NT2/D1 (cell line): ENCODE results near the gene PPIL1.

Experiments used
- SUZ12 ChIP-seq: IDR thresholded peaks from 2 replicates; pipeline ENCODE4 v1.6.1; 2011; ENCODE audit not compliant: insufficient read length, insufficient read depth; ENCODE audit errors: extremely low read depth
- YY1 ChIP-seq: IDR thresholded peaks from 2 replicates; pipeline ENCODE4 v1.6.1; 2011; ENCODE audit not compliant: insufficient read length, insufficient read depth

DNA sequence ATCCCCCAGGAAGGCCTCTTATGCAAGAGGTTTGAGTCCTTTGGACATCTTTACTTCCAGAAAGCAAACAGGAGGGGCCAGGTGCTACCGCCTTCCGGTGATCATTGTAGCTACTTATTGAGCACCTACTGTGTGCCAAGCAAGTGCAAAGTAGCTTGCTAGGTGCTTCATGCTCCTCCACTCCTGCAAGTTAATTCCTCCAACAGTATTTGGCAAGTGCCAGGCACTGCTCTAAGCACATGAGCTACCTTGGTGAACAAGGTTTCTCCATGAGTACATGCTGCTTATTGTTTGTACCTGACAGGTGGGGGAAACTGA lies 37.6 kb downstream of the PPIL1 start:
- TF ChIP-seq SUZ12 (no peak), YY1 (no peak)
